HG03064 (cell line): ENCODE measurements around the gene MAGEA9.
"Not testable (repeated sequence)": the region's sequence is repeated elsewhere in the genome, so short reads cannot be mapped to it uniquely, and the experiment has no call there.

ENCODE experiments used
- ATAC-seq: cut with Tn5 transposase; IDR thresholded peaks from one replicate; pipeline ENCODE4 v1.9.1; 2021; ENCODE audit warnings: low read depth; ENCODE audit not compliant: unreplicated experiment

Gene MAGEA9

DNA sequence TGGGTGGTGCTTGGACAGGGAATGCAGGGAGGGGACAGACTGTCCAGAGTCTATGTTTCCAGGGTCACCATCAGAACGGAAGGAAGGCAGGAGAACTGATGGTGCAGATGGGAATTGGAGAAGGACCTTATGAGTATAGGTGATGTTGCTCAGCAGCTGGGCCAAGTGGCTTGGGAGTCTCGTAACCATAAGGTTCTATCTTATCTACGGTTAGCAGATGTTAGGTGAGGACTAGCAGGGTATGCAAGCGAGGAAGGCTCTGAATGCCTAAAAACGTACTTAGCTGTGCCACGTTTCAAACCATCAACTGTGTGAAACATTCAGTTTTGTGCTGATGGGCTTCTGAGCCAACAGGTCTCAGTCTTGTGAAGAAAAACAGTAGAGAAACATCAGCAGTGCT, 22.4 kb downstream of the MAGEA9 start:
- ATAC-seq: no peak

DNA sequence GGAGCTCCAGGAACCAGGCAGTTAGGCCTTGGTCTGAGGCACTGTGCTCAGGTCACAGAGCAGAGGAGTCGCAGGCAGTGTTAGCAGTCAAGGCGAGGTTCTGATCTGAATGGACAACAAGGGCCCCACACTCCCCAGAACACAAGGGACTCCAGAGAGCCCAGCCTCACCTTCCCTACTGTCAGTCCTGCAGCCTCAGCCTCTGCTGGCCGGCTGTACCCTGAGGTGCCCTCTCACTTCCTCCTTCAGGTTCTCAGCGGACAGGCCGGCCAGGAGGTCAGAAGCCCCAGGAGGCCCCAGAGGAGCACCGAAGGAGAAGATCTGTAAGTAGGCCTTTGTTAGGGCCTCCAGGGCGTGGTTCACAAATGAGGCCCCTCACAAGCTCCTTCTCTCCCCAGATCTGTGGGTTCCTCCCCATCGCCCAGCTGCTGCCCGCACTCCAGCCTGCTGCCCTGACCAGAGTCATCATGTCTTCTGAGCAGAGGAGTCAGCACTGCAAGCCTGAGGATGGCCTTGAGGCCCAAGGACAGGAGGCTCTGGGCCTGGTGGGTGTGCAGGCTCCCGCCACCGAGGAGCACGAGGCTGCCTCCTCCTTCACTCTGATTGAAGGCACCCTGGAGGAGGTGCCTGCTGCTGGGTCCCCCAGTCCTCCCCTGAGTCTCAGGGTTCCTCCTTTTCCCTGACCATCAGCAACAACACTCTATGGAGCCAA, 26.2 kb downstream of the MAGEA9 start:
- ATAC-seq: no peak

DNA sequence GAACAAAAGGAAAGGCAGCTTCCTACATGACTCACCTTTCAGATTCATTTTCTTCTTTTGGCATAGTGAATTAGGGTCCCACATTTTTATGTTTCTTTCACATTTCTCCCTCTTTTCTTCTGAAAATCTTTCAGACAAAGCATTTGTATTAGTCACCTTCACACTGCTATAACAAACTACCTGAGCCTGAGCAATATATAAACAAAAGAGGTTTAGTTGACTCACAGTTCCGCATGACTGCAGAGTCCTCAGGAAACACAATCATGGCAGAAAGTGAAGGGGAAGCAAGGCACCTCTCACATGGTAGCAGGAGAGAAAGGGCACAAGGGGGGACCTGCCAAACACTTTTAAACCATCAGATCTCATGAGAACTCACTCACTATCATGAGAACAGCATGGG, 36.9 kb downstream of the MAGEA9 start:
- ATAC-seq: no peak

DNA sequence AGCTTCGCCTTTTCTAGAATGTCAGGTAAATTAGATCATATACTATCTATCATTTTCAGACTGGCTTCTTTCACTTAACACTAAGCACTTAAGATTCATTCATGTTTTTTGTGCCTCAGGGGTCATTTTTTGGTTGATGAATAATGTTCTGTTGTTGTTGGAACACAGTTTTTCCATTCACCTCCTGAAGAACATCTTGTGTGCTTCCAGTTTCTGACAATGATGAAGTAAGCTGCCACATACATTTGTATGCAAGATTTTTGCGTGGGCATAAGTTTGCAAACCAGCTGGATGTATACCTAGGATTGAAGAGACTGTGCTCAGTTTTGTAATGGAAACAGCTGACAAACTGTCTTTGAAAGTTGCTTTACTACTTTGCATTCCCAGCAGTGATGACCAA, 37.6 kb downstream of the MAGEA9 start:
- ATAC-seq: no peak

DNA sequence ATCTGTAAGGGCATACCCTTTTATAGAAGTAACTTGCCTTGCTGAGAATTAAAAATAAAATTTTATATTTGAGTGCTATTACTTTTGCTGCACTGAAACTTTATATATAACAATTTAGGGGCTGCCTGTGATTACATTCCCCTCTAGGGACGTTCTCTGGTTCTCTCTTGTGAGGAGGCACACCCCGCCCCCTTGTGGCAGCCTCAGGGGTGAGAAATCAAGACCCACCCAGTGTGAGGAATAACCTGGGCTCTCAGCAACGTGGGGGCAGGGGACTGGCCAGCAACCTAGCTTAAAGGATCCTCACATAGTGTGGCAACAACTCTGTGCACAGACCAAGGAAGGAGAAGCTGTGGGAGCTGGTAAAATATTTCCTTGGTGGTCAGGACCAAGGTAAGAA, 43.7 kb downstream of the MAGEA9 start:
- no peak for ATAC-seq

DNA sequence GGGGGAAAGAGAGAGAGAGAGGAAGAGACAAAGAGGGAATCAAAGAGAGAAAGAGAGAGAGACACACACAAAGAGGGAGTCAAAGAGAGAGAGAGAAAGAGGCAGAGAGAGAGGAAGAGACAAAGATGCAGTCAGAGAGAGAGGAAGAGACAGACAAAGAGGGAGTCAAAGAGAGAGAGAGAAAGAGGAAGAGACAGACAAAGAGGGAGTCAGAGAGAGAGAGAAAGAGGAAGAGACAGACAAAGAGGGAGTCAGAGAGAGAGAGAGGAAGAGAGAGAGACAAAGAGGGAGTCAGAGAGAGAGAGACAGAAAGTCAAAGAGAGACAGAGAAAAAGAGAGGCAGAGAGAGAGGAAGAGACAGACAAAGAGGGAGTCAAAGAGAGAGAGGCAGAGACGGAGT, 45.5 kb downstream of the MAGEA9 start:
- ATAC-seq: no peak

DNA sequence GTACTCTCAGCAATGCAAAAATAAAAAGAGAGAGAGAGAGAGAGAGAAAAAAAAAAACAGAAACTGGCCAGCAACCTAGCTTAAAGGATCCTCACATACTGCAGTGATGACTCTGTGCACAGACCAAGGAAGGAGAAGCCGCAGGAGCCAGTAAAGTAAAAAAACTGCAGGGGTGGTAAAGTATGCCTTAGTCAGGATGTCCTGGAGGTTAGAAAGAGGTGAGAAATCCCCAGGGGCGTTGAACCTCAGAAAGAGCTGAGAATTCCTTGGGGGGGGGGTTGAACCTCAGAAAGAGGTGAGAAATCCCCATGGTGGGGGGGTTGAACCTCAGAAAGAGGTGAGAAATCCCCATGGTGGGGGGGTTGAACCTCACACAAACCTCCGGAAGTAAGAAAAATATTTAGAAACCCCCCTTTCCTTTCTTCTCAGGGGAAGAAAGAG, 48.0 kb downstream of the MAGEA9 start:
- peak; percentile 43 for ATAC-seq

DNA sequence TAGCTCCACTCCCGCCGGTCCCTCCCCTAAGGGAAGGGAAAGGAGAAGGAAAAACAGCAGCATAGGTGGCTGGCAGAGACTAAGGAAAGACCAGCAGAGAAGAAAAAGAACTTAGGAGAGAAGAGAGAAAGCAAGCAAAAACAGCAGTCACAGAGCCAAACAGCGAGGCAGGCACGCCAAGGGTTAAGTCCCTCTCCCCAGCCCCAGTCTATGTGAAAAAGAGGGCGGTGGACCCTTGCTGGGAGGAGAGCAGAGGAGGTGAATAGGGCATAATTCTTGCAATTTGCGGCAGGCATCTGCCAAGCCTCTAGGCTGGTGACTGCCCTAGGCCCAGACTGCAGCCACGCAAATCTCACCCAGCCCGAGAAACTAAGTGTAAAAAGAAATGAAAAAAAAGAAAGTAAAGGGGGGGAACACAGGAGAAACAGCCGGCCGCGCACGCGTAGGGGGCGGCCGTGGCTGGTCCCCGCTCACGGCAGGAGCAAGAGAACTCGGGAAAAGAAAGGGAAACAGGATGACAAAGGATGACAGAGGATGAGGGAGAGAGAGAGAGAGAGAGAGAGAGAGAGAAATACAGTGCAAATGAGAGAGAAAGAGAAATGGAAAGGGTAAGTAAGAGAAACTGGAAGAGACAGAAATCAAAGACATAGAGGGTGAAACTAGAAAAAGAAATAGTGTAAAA, 48.6 kb downstream of the MAGEA9 start:
- peak; percentile 48 for ATAC-seq

DNA sequence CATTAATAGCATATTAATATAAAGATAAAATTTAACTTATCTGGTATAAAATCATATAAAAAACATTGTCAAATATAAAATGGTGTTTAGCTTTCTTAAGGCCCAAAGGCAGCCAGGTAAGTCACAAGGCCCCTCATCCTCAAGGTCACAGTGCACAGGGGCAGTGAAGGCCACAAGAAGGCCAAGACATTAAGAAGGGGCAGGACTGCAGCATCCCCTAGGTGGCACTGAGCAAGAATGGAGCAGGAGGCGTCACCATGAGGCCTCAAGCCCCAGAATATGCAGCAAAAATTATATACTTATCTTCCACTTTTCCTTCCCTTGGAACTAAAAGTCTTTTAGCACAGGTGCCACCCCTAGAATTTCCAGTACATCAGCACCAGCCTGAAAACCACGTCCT, 49.7 kb downstream of the MAGEA9 start:
- ATAC-seq: no peak

DNA sequence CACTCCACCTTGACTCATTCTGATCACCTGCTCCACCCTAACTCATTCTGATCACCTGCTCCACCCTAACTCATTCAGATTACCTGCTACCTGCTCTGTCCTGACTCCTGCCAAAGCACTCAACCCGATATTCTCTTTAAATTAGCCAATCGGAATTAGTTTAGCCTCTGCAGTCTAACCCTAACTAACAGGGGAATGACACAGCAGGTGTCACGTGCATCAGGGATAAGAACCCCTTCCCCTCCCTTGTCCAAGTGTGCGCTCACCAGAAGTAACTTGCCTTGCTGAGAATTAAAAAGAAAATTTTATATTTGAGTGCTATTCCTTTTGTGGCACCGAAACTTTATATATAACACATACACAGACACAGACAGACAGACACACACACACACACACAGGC, 55.0 kb downstream of the MAGEA9 start:
- not testable (repeated sequence) for ATAC-seq

DNA sequence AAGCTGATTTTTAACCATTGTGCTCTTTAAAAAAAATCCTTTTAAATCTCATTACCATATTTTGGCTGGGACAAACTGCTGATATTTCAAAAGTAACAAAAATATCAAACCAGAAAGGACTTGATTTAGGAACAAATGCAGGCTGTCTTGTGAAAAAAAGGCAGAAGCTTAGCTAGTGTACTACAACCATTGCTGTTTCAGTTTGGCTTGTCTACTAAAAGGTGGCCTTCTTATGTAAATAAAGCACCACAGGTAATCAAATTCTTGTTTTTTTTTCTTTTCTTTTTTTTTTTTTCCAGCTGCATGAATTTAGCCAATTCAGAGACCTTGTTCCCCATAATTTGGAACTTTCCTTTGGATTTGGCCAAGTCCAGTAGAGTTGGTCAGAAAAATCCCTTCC, 55.4 kb downstream of the MAGEA9 start:
- no peak for ATAC-seq
